Astrocyte of the cerebellum (primary cell): Measurements from ENCODE around the gene NIPSNAP3A.
"Not testable (repeated sequence)": the region's sequence is repeated elsewhere in the genome, so short reads cannot be mapped to it uniquely, and the experiment has no call there.

Source experiments
- DNase-seq: peaks from one replicate; pipeline ENCODE4 v3.0.0-alpha.2; 2011; ENCODE audit warnings: low read depth
- H3K4me3 ChIP-seq: 2 replicates; pipeline ENCODE4 v1.5.1; 2011; ENCODE audit warnings: mild to moderate bottlenecking, low read depth, low read length, moderate library complexity
- CTCF ChIP-seq: IDR thresholded peaks from 2 replicates; pipeline ENCODE4 v1.5.1; 2012; ENCODE audit warnings: low read length, low read depth, moderate library complexity, mild to moderate bottlenecking; ENCODE audit errors: missing control alignments
- in situ Hi-C: cut with HindIII; loops from 2 replicates; pipeline ENCODE4 v1.10.0; 2017; ENCODE audit warnings: low sequenced_read_pairs

Gene NIPSNAP3A

DNA sequence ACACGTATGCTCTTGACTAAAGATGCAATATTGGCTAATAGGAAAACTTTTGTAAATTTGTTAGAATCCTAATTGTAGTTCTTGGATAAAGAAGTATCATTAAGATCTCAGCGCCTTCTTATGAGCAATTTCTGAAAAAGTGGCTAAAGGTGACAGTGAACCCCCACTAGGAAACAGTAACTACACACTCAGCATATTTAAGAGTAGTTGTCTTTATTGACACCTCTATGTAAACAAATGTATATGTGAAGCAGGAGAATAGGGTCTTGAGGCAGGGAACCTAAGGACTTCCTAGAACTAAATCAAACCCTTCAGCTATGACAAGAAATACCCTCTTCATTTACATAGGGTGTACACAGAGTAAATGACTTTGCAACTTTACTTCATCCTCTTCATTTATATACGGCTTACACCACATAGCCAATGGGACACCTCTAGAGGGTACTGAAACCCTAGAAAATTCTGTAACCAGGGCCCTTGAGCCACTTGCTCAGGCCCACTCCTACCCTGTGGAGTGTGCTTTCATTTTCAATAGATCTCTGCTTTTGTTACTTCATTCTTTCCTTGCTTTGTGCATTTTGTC lies 2.8 kb downstream of the NIPSNAP3A start:
- DNase-seq = no peak
- no peak overlapping the region for H3K4me3 ChIP-seq
- TF ChIP-seq CTCF = no peak
- in situ Hi-C loops = no loop called here

- no peak for DNase-seq
- in situ Hi-C loops = no loop called here
- no peak for TF ChIP-seq CTCF
- H3K4me3 ChIP-seq = no peak overlapping the region
Measured at GRCh38 chr9:104758974-104759373, 11.5 kb downstream of the NIPSNAP3A start.

DNA sequence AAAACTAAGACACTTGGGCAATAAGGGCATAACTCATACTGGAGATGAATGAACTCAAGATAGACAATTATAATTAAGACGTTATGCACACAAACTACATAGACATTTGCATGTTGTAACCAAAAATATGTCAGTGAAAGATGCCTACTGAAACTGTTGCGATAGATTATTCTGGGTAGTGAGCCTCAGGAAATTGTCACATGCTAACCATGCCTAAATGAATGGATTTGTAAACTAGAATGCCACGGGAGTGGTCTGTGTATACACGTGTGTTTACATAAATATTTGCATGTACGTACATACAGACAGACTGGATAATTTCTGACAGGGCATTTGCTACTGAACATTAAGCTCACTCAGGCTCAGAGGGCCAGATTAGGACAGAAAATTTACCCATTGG lies 17.7 kb downstream of the NIPSNAP3A start:
- no peak for TF ChIP-seq CTCF
- H3K4me3 ChIP-seq = no peak overlapping the region
- no peak for DNase-seq
- in situ Hi-C loops = no loop called here

DNA sequence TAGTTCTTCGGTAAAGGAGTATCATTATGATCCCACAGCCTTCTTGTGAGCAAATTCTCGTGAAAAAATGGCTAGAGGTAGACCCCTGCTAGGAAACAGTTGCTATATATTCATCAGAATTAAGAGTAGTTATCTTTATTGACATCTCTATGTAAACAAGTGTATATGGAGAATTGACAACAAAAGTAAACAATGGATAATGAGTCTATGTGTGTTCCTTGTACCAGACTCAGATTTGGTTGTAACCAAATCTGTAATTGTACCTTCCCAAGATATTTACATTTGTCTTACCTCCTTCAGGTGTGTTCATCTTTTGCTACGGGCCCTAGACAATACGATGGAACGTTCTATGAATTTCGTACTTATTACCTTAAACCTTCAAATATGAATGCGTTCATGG lies 18.5 kb downstream of the NIPSNAP3A start:
- in situ Hi-C loops = no loop called here
- H3K4me3 ChIP-seq = no peak overlapping the region
- DNase-seq = no peak
- no peak for TF ChIP-seq CTCF

- no peak for TF ChIP-seq CTCF
- no peak overlapping the region for H3K4me3 ChIP-seq
- in situ Hi-C loops = no loop called here
- no peak for DNase-seq
Measured at GRCh38 chr9:104767507-104767906, 20.0 kb downstream of the NIPSNAP3A start.

- H3K4me3 ChIP-seq, DNase-seq, in situ Hi-C loops: not testable (repeated sequence)
Measured at GRCh38 chr9:104769029-104769428, 21.5 kb downstream of the NIPSNAP3A start.

DNA sequence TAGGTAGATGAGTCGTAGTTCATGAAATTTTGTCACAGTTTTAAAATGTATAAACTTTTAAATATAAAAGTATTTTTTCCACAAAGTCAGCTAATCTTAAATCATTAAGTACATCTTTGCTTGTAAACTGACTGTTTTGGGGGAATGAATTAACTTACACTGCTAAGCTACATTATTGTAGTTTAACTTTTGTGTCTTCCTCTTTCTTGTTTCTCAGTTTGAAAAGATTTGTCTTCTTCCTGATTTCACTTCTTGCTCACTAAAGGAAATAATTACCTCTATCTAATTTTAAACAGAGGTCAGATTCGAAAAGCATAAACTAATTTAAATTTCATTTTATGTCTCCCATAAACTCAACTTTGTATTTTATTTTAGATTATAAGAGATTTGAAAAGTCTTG lies 22.2 kb downstream of the NIPSNAP3A start:
- no peak for DNase-seq
- TF ChIP-seq CTCF = no peak
- no peak overlapping the region for H3K4me3 ChIP-seq
- in situ Hi-C loops = no loop called here
